HEK293 (cell line): ENCODE results near the gene DNAH6.

ENCODE experiments used
- CTCF ChIP-seq: fragments of 450-650 bp; formaldehyde crosslinking; IDR thresholded peaks from 2 replicates; pipeline ENCODE4 v1.5.1; 2016; ENCODE audit warnings: missing biosample characterization, missing genetic modification characterization
- ZFP69B ChIP-seq: fragments of 450-650 bp; formaldehyde crosslinking; IDR thresholded peaks from 2 replicates; pipeline ENCODE4 v1.5.1; 2016; ENCODE audit warnings: missing biosample characterization, missing genetic modification characterization
- ZNF488 ChIP-seq: fragments of 450-650 bp; formaldehyde crosslinking; IDR thresholded peaks from 2 replicates; pipeline ENCODE4 v1.5.1; 2016; ENCODE audit warnings: missing biosample characterization, missing genetic modification characterization

- TF ChIP-seq CTCF (tag by site-specific recombination) (no peak), ZNF488 (tag by site-specific recombination) (no peak), ZFP69B (tag by site-specific recombination) (no peak)
Observed at GRCh38 chr2:84770280-84770679, 254.0 kb downstream of the DNAH6 start.
